Lower leg skin (tissue), 3 donors: ENCODE data around the gene DOCK10.

ENCODE experiments used
- CTCF ChIP-seq, 3 donors: fragments of 450-650 bp; IDR thresholded peaks; one replicate each; pipeline ENCODE4 v1.5.1; 2016; ENCODE audit warnings: antibody characterized with exemption in 3 of 3, mild to moderate bottlenecking in 3 of 3, moderate library complexity in 2 of 3
- POLR2A ChIP-seq, 2 donors: fragments of 450-650 bp; IDR thresholded peaks; one replicate each; pipeline ENCODE4 v1.6.1; 2016 to 2017; ENCODE audit warnings: antibody characterized with exemption in 2 of 2, mild to moderate bottlenecking in 1 of 2, moderate library complexity in 1 of 2

- no peak for TF ChIP-seq CTCF (IDR thresholded peaks at IDR 0.05)
- no peak for TF ChIP-seq POLR2A (IDR thresholded peaks at IDR 0.05)
Measured at GRCh38 chr2:224749136-224749535, 293.1 kb downstream of the DOCK10 start.
